A549 (cell line): ENCODE data around the gene SLC35F3. TPM values are rescaled to one million over a fixed set of nuclear protein-coding genes. Genes with fewer than 3 reads are reported as not detected.
"Not testable (repeated sequence)": the region's sequence is repeated elsewhere in the genome, so short reads cannot be mapped to it uniquely, and the experiment has no call there.

Experiments used
- ATAC-seq, 2 experiments: fragments of 200-7000 bp in 1 of 2; fragments of >200 bp in 1 of 2; cut with Nextera tagmentation in 1 of 2; cut with Tn5 transposase in 1 of 2; 3 replicates each; pipeline versions ENCODE4 v1.8.0 to v1.9.1; 2018 to 2020; ENCODE audit warnings: mild to moderate bottlenecking in 1 of 2, moderate library complexity in 1 of 2
- CTCF ChIA-PET: fragments of 300-600 bp; sonication (Branson Sonifier 250); formaldehyde crosslinking; extraction: SDS; loops from one replicate; lab custom pipeline; 2021; ENCODE audit warnings: antibody characterized with exemption, inconsistent platforms; lab: Yijun Ruan, JAX
- POLR2A ChIA-PET: fragments of 350-600 bp; formaldehyde crosslinking; extraction: SDS; loops from one replicate; lab custom pipeline; 2021; ENCODE audit warnings: antibody characterized with exemption, inconsistent platforms; lab: Yijun Ruan, JAX
- DNase-seq, 2 experiments: peaks; one replicate each; pipeline versions ENCODE4 v3.0.0 to v3.0.0-alpha.2; 2011 to 2016; ENCODE audit warnings: low read depth in 1 of 2, low spot score in 1 of 2
- FAIRE-seq: peaks from 2 replicates; lab custom pipeline; 2011; peaks lifted over from hg19 to GRCh38; lab: Jason Lieb, UNC
- H3K27ac ChIP-seq, 2 experiments: fragments of >200 bp; sonication (Bioruptor Twin); formaldehyde crosslinking; 3 replicates each; pipeline ENCODE4 v1.5.1; 2016 to 2017
- H3K4me1 ChIP-seq: fragments of >200 bp; sonication (Bioruptor Twin); formaldehyde crosslinking; 3 replicates; pipeline ENCODE4 v1.6.1; 2016
- H3K4me2 ChIP-seq: fragments of >200 bp; sonication (Bioruptor Twin); formaldehyde crosslinking; 3 replicates; pipeline ENCODE4 v1.6.1; 2016
- H3K4me3 ChIP-seq: fragments of >200 bp; sonication (Bioruptor Twin); formaldehyde crosslinking; 3 replicates; pipeline ENCODE4 v1.5.1; 2016
- H3K9me3 ChIP-seq: fragments of >200 bp; sonication (Bioruptor Twin); formaldehyde crosslinking; 3 replicates; pipeline ENCODE4 v1.6.1; 2016
- ATOH8 ChIP-seq: fragments of 250-450 bp; sonication (Bioruptor Pico); IDR thresholded peaks from 2 replicates; pipeline ENCODE4 v1.5.0; 2020; ENCODE audit warnings: low read depth, mild to moderate bottlenecking, moderate library complexity
- BCL3 ChIP-seq: fragments of >200 bp; sonication (Bioruptor Twin); formaldehyde crosslinking; IDR thresholded peaks from 3 replicates; pipeline ENCODE4 v1.6.1; 2016
- BHLHE40 ChIP-seq: IDR thresholded peaks from 2 replicates; pipeline ENCODE4 v1.6.1; 2012; ENCODE audit warnings: low read depth, low read length, inconsistent platforms
- CHD2 ChIP-seq: fragments of 150-350 bp; IDR thresholded peaks from 2 replicates; pipeline ENCODE4 v1.6.1; 2014; ENCODE audit warnings: low read length; ENCODE audit not compliant: partially characterized antibody
- EP300 ChIP-seq, 2 experiments: fragments of >200 bp; sonication (Bioruptor Twin); formaldehyde crosslinking; IDR thresholded peaks; 2 replicates in 1 of 2; 3 replicates in 1 of 2; pipeline ENCODE4 v1.6.1; 2016 to 2017
- FOSL2 ChIP-seq, 2 experiments: fragments of 450-650 bp in 1 of 2; fragments of >200 bp in 1 of 2; sonication (Bioruptor Twin) in 1 of 2; formaldehyde crosslinking; IDR thresholded peaks; 2 replicates each; pipeline versions ENCODE4 v1.5.0 to v1.6.1; 2016 to 2020; ENCODE audit warnings: mild to moderate bottlenecking in 1 of 2, moderate library complexity in 1 of 2
- FOXS1 ChIP-seq: fragments of 250-450 bp; sonication (Bioruptor Pico); IDR thresholded peaks from 2 replicates; pipeline ENCODE4 v1.5.0; 2020; ENCODE audit warnings: mild to moderate bottlenecking, moderate library complexity
- GATA3 ChIP-seq: IDR thresholded peaks from 2 replicates; pipeline ENCODE4 v1.6.1; 2012; ENCODE audit warnings: borderline replicate concordance
- HDAC2 ChIP-seq: fragments of 200-600 bp; sonication (generic); IDR thresholded peaks from 2 replicates; pipeline ENCODE4 v1.6.1; 2016
- HOXA7 ChIP-seq: fragments of 250-450 bp; sonication (Bioruptor Pico); IDR thresholded peaks from 2 replicates; pipeline ENCODE4 v1.5.0; 2020; ENCODE audit warnings: mild to moderate bottlenecking, moderate library complexity
- JUN ChIP-seq, 2 experiments: fragments of >200 bp; sonication (Bioruptor Twin); formaldehyde crosslinking; IDR thresholded peaks; 2 replicates in 1 of 2; 3 replicates in 1 of 2; pipeline ENCODE4 v1.6.1; 2016 to 2017
- JUNB ChIP-seq: fragments of >200 bp; sonication (Bioruptor Twin); formaldehyde crosslinking; IDR thresholded peaks from 2 replicates; pipeline ENCODE4 v1.6.1; 2016
- KDM1A ChIP-seq: fragments of 200-600 bp; sonication (generic); IDR thresholded peaks from 2 replicates; pipeline ENCODE4 v1.6.1; 2016; ENCODE audit warnings: low read depth, mild to moderate bottlenecking
- NPAS2 ChIP-seq: fragments of 250-450 bp; sonication (Bioruptor Pico); IDR thresholded peaks from 2 replicates; pipeline ENCODE4 v1.8.0; 2022; ENCODE audit warnings: mild to moderate bottlenecking, moderate library complexity, borderline replicate concordance
- RAD21 ChIP-seq, 2 experiments: fragments of >200 bp in 1 of 2; sonication (Bioruptor Twin) in 1 of 2; formaldehyde crosslinking in 1 of 2; IDR thresholded peaks in 1 of 2; conservative IDR thresholded peaks in 1 of 2; 2 replicates in 1 of 2; 3 replicates in 1 of 2; pipeline ENCODE4 v1.6.1; 2012 to 2018; ENCODE audit warnings: inconsistent platforms in 1 of 2
- RNF2 ChIP-seq: fragments of 200-600 bp; sonication (generic); IDR thresholded peaks from 2 replicates; pipeline ENCODE4 v1.6.1; 2016; ENCODE audit warnings: low read depth, mild to moderate bottlenecking, antibody characterized with exemption, moderate library complexity, borderline replicate concordance
- TFCP2L1 ChIP-seq: fragments of 250-450 bp; sonication (Bioruptor Pico); IDR thresholded peaks from 2 replicates; pipeline ENCODE4 v1.5.0; 2021; ENCODE audit warnings: mild to moderate bottlenecking
- TP53 ChIP-seq: fragments of 250-450 bp; sonication (Bioruptor Pico); IDR thresholded peaks from 2 replicates; pipeline ENCODE4 v1.5.0; 2021; ENCODE audit warnings: mild to moderate bottlenecking, moderate library complexity
- ZFP36 ChIP-seq: fragments of 450-650 bp; IDR thresholded peaks from 2 replicates; pipeline ENCODE4 v1.6.1; 2014; ENCODE audit warnings: borderline replicate concordance; ENCODE audit not compliant: partially characterized antibody
- ZNF302 ChIP-seq: fragments of 250-450 bp; sonication (Bioruptor Pico); IDR thresholded peaks from 2 replicates; pipeline ENCODE4 v1.9.0; 2021; ENCODE audit warnings: inconsistent platforms, mild to moderate bottlenecking, moderate library complexity
- ZSCAN20 ChIP-seq: fragments of 250-450 bp; sonication (Bioruptor Pico); IDR thresholded peaks from 2 replicates; pipeline ENCODE4 v1.8.0; 2022; ENCODE audit warnings: mild to moderate bottlenecking, moderate library complexity
- WGBS: methylation state at CpG from one replicate; pipeline ENCODE4 v1.1.6; 2017; ENCODE audit errors: missing lambda C conversion rate; 5-methylcytosine and 5-hydroxymethylcytosine counted together
- polyA plus RNA-seq, 4 experiments: library from polyadenylated mRNA; depleted of rRNA in 3 of 4; stranded (reverse); fragments of >200 nt; fragmentation: RNase III in 1 of 4; extraction: RNeasy Plus Mini Kit Qiagen cat#74134 plus additional on column Dnase treatment in 1 of 4; gene quantifications; 2 replicates in 3 of 4; 3 replicates in 1 of 4; pipeline ENCODE4 v1.2.3, GENCODE V29; 2011 to 2017
- TF ChIP-seq, protein P1 (sequence below): fragments of >200 bp; sonication (Bioruptor Twin); formaldehyde crosslinking; IDR thresholded peaks from 3 replicates; pipeline ENCODE4 v1.5.1; 2016

Gene SLC35F3
- polyA plus RNA-seq, 2 of the 4 experiments (the other 2 are of a cell fraction): 5.5 to 7.8 TPM

DNA sequence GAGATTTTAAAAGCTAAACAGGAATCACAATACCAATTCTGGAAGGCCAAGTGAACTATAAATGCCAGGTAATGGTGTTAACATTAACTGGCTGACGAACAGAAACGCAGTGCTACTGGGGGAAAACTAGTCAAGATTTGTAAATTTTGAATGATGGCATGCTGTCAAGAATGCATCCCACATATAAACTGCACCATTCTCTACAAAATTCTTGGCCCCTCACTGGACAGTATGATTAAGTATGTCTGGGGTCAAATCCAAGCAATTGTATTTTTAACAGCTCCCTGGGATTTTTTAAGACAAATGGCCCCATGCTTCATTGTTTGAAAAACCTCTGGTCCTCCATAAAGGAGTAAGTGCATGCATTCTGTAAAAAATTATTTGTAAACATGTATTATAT, 395.6 kb downstream of the SLC35F3 start:
- H3K4me3 ChIP-seq: no peak overlapping the region
- H3K4me2 ChIP-seq: no peak overlapping the region
- H3K4me1 ChIP-seq: no peaks in the 10 kb centered on the region
- ATAC-seq (no peak), FAIRE-seq (no peak), DNase-seq (no peak)
- ChIA-PET POLR2A (no interaction called here), CTCF (interaction anchor here (1.3 to 2.4 kb wide), 2 partner anchors 10 to 180 kb away, joined by 3 to 15 read pairs; no protein-coding TSS in a partner anchor)
- no peak overlapping the region for H3K27ac ChIP-seq
- WGBS: 89% methylated on average over 2 of the region's 2 CpGs
- no peaks in the 10 kb centered on the region for H3K9me3 ChIP-seq
- no peak for TF ChIP-seq ZNF302 (CRISPR knock-in tag)
- no peak for TF ChIP-seq ATOH8 (CRISPR knock-in tag)
- TF ChIP-seq FOSL2 (IDR thresholded peaks at IDR 0.05): no peak
- no peak for TF ChIP-seq FOSL2 (CRISPR knock-in tag; IDR thresholded peaks at IDR 0.05)
- TF ChIP-seq, protein P1, sequence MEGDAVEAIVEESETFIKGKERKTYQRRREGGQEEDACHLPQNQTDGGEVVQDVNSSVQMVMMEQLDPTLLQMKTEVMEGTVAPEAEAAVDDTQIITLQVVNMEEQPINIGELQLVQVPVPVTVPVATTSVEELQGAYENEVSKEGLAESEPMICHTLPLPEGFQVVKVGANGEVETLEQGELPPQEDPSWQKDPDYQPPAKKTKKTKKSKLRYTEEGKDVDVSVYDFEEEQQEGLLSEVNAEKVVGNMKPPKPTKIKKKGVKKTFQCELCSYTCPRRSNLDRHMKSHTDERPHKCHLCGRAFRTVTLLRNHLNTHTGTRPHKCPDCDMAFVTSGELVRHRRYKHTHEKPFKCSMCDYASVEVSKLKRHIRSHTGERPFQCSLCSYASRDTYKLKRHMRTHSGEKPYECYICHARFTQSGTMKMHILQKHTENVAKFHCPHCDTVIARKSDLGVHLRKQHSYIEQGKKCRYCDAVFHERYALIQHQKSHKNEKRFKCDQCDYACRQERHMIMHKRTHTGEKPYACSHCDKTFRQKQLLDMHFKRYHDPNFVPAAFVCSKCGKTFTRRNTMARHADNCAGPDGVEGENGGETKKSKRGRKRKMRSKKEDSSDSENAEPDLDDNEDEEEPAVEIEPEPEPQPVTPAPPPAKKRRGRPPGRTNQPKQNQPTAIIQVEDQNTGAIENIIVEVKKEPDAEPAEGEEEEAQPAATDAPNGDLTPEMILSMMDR: no peak
- TF ChIP-seq TFCP2L1 (CRISPR knock-in tag): no peak

DNA sequence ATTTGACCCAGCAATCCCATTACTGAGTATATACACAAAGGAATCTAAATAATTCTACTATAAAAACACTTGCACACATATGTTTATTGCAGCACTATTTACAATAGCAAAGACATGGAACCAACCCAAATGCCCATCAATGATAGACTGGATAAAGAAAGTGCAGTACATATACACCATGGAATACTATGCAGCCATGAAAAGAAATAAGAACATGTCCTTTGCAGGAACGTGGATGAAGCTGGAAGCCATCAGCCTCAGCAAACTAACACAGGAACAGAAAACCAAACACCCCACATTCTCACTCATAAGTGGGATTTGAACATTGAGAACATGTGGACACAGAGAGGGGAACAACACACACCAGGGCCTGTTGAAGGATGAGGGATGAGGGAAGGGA, 397.2 kb downstream of the SLC35F3 start:
- H3K4me2 ChIP-seq, H3K9me3 ChIP-seq, DNase-seq, H3K4me3 ChIP-seq, POLR2A ChIA-PET, FAIRE-seq, ATAC-seq, H3K4me1 ChIP-seq, H3K27ac ChIP-seq: not testable (repeated sequence)
- CTCF ChIA-PET: interaction anchor here (0.8 to 2.4 kb wide), 3 partner anchors 8 to 25 kb away, joined by 3 to 15 read pairs (median 7); no protein-coding TSS in a partner anchor
- 13% methylated on average over 1 of the region's 1 CpG for WGBS

DNA sequence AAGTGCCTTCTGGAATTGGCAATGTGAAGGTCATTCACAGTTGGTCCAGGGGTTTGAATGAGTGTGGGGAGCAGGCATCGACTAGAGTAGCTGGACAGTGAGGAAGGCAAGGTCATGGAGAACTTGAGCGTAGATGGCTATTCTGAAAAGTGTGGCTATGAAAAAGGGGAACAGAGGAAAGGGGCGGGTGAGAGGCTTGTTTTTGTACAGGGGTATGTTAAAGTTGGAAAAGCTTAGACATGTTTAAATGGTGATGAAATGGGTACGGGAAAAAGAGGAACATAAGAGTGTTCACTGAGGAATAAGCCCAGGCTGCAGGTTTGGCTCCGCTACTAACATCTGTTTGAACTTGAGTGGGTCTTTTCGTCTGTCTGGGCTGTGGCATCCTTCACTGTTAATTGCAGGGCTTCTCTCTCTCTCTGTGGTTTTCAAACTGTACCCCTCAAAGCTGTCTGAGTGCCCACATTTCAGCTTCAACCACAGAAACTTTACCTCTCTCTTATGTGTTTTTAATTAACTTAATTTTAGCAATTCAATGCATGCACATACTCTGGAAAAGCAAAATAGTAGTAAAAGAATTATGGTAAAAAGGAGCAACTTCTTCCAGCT, 398.0 kb downstream of the SLC35F3 start:
- H3K4me3 ChIP-seq: no peak overlapping the region
- FAIRE-seq (no peak), DNase-seq (no peak), ATAC-seq (no peak)
- POLR2A ChIA-PET: no interaction called here
- no peaks in the 10 kb centered on the region for H3K4me1 ChIP-seq
- no peaks in the 10 kb centered on the region for H3K9me3 ChIP-seq
- CTCF ChIA-PET: interaction anchor here (0.7 to 2.1 kb wide), 9 partner anchors 8 to 1982 kb away, joined by 3 to 7 read pairs (median 3); no protein-coding TSS in a partner anchor
- 76% methylated on average over 6 of the region's 6 CpGs for WGBS
- TF ChIP-seq ZNF302 (CRISPR knock-in tag): no peak
- no peak for TF ChIP-seq GATA3
- no peak for TF ChIP-seq NPAS2 (CRISPR knock-in tag)
- TF ChIP-seq HOXA7: no peak
- TF ChIP-seq ZSCAN20: no peak
- TF ChIP-seq CHD2: no peak
- TF ChIP-seq FOXS1 (CRISPR knock-in tag): no peak
- no peak for TF ChIP-seq ZFP36
- no peak overlapping the region for H3K27ac ChIP-seq
- H3K4me2 ChIP-seq: no peak overlapping the region

DNA sequence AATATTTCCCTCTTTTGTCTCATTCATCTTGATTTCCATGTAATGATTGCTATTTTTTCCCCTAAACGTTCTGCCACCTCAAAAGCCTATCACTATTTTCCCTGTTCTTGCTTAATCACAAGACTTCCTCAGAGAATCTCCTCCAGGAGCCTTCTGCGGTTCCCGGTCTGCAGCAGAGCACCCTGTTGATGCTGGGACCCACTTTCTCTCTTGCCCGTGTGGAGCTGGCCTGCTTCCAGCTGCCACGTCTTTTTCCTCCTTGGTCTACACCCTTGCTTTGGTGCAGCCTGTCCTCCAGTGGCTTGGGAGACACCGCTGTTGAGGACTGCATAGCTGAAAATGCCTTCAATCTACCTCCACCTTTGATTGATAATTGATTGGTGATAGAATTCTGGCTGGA, 398.8 kb downstream of the SLC35F3 start:
- ChIA-PET POLR2A (no interaction called here), CTCF (interaction anchor here (0.9 to 2.1 kb wide), 5 partner anchors 9 to 149 kb away, joined by 3 to 7 read pairs (median 3); no protein-coding TSS in a partner anchor)
- no peaks in the 10 kb centered on the region for H3K9me3 ChIP-seq
- FAIRE-seq: no peak
- no peak for DNase-seq
- H3K4me3 ChIP-seq: no peak overlapping the region
- ATAC-seq: no peak
- WGBS: 63% methylated on average over 6 of the region's 6 CpGs
- H3K4me2 ChIP-seq: no peak overlapping the region
- H3K4me1 ChIP-seq: no peaks in the 10 kb centered on the region
- H3K27ac ChIP-seq: no peak overlapping the region
- TF ChIP-seq KDM1A (no peak), BHLHE40 (no peak), TP53 (CRISPR knock-in tag) (no peak), ATOH8 (CRISPR knock-in tag) (no peak), ZFP36 (no peak), RAD21 (conservative IDR thresholded peaks at IDR 0.05 in 1 of 2, IDR thresholded peaks at IDR 0.05 in 1 of 2) (no peak), RNF2 (no peak), BCL3 (no peak), EP300 (IDR thresholded peaks at IDR 0.05) (no peak), HDAC2 (no peak), JUNB (no peak), JUN (IDR thresholded peaks at IDR 0.05) (no peak)
- TF ChIP-seq, protein P1: no peak
